D721Med (cell line): ENCODE measurements around the gene SCAMP2.

Source experiments
- DNase-seq: peaks from one replicate; pipeline ENCODE4 v3.0.0; 2011; ENCODE audit warnings: low spot score; ENCODE audit not compliant: insufficient read length
- FAIRE-seq: peaks from 2 replicates; lab custom pipeline; 2011; peaks lifted over from hg19 to GRCh38; lab: Jason Lieb, UNC
- TF ChIP-seq, protein P1 (sequence below): IDR thresholded peaks from 2 replicates; pipeline ENCODE4 v1.5.1; 2012; ENCODE audit warnings: mild to moderate bottlenecking, control low read depth; ENCODE audit not compliant: insufficient read depth; ENCODE audit errors: missing control alignments

The SCAMP2 gene

DNA sequence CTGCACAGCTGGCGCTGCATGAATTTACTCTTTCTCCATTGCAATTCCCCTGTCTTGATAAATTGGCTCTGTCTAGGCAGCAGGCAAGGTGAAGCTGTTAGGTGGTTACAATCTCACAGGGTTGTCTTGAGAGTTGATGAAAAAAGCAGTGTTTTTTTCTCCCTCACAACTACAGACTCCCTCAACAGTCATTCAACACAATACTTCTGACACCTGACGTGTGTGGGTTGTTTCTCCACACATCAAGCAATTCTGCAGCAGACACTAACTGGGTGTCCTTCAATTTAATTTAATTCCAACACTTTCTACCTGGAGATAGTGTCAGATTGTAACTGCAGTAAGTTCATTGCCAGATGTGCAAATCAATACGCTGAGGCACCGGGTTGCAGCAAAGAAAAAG lies 5.1 kb upstream of the SCAMP2 start:
- DNase-seq (no peak), FAIRE-seq (no peak)
- TF ChIP-seq, protein P1, sequence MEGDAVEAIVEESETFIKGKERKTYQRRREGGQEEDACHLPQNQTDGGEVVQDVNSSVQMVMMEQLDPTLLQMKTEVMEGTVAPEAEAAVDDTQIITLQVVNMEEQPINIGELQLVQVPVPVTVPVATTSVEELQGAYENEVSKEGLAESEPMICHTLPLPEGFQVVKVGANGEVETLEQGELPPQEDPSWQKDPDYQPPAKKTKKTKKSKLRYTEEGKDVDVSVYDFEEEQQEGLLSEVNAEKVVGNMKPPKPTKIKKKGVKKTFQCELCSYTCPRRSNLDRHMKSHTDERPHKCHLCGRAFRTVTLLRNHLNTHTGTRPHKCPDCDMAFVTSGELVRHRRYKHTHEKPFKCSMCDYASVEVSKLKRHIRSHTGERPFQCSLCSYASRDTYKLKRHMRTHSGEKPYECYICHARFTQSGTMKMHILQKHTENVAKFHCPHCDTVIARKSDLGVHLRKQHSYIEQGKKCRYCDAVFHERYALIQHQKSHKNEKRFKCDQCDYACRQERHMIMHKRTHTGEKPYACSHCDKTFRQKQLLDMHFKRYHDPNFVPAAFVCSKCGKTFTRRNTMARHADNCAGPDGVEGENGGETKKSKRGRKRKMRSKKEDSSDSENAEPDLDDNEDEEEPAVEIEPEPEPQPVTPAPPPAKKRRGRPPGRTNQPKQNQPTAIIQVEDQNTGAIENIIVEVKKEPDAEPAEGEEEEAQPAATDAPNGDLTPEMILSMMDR = no peak

DNA sequence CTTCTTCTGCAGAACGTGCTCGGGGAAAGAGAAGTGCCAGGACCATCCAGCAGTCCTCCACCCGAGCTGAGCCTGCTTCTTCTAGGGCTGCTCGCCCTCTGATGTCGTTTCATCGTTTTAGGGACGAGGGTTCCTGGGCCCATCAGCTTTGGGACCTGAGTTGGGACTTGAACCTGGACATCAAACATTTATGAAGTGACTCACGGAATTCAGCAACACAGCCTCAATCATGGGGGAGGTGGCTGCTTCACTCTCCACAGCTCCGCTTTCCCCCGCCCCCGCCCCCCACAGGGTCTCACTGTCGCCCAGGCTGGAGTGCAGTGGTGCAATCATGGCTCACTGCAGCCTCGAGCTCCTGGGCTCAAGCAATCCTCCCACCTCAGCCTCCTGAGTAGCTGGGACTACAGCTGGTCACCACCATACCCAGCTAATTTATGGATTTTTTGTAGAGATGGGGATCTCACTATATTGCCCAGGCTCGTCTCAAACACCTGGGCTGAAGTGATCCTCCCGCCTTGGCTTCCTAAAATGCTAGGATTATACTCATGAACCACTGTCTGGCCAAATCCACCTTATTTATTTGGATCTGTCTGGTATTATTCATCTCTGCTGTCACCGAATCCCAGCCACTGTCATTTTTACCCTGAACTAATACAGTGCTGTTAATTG lies 725 bp upstream of the SCAMP2 start:
- TF ChIP-seq, protein P1 = no peak
- FAIRE-seq (no peak), DNase-seq (no peak)

DNA sequence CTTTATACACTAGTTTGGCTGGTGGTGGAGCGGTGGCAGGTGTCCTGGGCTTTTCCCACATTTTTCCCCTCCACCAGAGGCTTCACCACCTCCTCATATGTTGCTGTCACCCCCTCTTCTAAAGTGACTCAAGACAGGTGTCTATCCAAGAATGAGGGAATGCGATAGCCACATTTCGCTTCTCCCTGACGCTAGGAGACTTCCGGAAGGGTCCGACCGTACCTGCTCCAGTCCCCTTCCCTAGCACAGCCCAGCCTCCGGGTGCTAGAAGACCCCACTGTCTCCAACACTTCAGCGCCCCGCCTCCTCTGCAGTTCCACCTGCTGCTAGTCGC lies 496 bp downstream of the SCAMP2 start:
- FAIRE-seq (no peak), DNase-seq (no peak)
- TF ChIP-seq, protein P1 = no peak

DNA sequence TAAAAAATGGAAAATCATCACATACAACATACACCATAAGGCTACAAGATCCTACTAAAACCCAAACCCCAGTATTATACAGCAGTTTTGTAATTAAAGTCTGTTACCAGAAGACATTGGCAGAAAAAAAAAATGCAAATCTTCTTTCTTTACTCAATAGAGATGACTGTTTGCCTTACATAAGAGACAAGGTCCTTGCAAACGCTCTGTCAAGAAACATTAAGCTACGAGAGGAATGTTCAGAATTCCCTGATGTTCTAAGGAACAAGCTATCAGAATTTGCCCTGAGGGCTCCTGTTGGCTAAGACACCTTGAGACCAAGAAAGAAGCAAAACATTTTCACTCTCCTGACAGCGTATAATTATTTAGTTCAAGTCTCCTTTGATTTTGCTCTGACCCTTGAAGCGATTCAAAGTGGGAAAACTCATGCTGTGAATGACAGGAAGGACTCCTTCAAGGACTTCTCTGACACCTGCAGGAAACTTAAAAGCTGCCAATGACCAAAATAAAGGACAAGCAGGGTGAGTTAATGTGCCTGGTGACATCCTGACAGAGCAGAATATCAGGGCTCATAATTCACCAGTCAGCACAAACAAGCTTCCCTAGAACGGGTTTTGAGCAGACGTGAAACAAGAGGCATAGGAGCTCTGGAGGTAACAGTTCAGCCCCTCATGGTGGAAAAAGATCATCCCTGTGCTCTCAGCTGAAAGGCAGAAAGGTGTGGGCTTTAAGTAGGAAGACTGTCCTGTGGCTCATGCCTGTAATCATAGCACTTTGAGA lies 2.5 kb downstream of the SCAMP2 start:
- no peak for DNase-seq
- TF ChIP-seq, protein P1 = no peak
- FAIRE-seq = no peak

DNA sequence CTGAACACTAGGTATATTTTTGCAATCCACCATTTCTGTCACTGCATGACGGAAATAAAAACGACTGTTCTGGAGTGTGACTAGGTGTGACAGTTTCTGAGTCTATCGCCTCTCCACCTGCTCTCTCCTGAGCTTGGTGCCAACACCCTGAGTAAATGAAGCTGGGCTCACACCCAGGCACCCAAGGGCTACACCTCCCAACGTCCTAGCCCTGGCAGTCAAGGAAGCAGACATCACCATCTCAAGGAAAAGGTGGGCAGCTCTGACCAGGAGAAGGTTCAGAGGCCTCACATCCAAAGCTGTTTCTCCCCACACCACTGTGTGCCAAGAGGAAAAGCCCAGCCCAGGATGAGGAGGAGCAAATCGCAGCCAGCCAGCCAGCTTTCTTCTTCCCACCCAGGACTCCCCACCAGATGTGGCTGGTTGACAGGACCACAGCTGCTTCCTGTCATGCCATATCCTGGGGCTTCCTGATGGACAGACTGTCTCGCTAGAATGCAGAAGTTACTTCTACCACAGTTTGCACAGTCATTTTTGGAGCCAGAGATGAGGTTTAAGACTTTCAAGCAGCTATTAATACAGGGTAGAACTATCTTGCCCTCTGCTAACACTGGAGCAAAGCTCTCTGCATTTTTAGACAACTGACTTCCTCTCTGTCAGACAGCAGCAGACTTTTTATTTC lies 3.3 kb downstream of the SCAMP2 start:
- DNase-seq (no peak), FAIRE-seq (no peak)
- TF ChIP-seq, protein P1 = no peak

DNA sequence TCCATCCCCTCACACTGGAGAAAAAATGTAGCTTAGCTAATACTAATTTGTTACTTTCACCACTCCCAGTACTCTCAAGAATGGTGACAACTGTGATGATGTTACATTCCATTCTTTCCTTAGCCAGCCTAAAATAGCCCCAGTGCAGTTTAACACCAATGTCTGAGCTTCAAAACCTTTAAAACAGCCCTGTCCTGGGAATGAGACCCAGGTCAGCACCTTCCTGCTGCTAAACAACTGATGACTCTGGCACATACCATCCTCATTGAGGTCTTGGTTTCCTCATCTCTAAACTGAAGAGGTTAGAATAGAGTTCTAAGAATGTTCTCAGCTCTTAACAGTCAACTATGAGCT lies 3.8 kb downstream of the SCAMP2 start:
- FAIRE-seq (no peak), DNase-seq (no peak)
- TF ChIP-seq, protein P1 = no peak
